Uterus (tissue), 4 donors: Measurements from ENCODE around the gene TRIM46. TPM values are rescaled to one million over a fixed set of nuclear protein-coding genes. Genes with fewer than 3 reads are reported as not detected.

Experiments
- DNase-seq, 2 donors: peaks; one replicate each; pipeline ENCODE4 v3.0.0-alpha.2; 2019 to 2020
- H3K27ac ChIP-seq, 2 donors: fragments of 200-600 bp; sonication (generic); 1 replicate in 1 of 2; 2 replicates in 1 of 2; pipeline ENCODE4 v1.5.1; 2016 to 2018
- H3K27me3 ChIP-seq, 2 donors: fragments of 200-600 bp; sonication (generic); one replicate each; pipeline ENCODE4 v1.5.1; 2018 to 2019; ENCODE audit warnings: control low read depth in 1 of 2
- H3K36me3 ChIP-seq, 2 donors: fragments of 200-600 bp; sonication (generic); one replicate each; pipeline ENCODE4 v1.5.1; 2019; ENCODE audit warnings: control low read depth in 1 of 2
- H3K4me1 ChIP-seq, 2 donors: fragments of 200-600 bp; sonication (generic); one replicate each; pipeline ENCODE4 v1.5.1; 2018 to 2019; ENCODE audit warnings: control low read depth in 1 of 2
- H3K4me3 ChIP-seq, 2 donors: fragments of 200-600 bp; sonication (generic); 1 replicate in 1 of 2; 2 replicates in 1 of 2; pipeline ENCODE4 v1.5.1; 2018 to 2019; ENCODE audit warnings: mild to moderate bottlenecking in 1 of 2
- H3K9me3 ChIP-seq, 2 donors: fragments of 200-600 bp; sonication (generic); one replicate each; pipeline ENCODE4 v1.5.1; 2019; ENCODE audit warnings: control low read depth in 1 of 2
- CTCF ChIP-seq, 4 experiments: fragments of 200-600 bp in 2 of 4; fragments of 450-650 bp in 2 of 4; sonication (generic) in 2 of 4; IDR thresholded peaks; one replicate each; pipeline ENCODE4 v1.5.1; 2016 to 2019; ENCODE audit warnings: antibody characterized with exemption in 4 of 4, mild to moderate bottlenecking in 2 of 4, moderate library complexity in 1 of 4
- POLR2A ChIP-seq, 2 donors: fragments of 450-650 bp; IDR thresholded peaks; one replicate each; pipeline ENCODE4 v1.6.1; 2016; ENCODE audit warnings: antibody characterized with exemption in 2 of 2, mild to moderate bottlenecking in 1 of 2, moderate library complexity in 1 of 2
- intact Hi-C: fragments of 100-400 bp; cut with DNase I; formaldehyde crosslinking; loops from one replicate; pipeline ENCODE4 v1.15.1; 2023; ENCODE audit warnings: low total_unique reads
- total RNA-seq, 4 donors: library from RNA; depleted of rRNA in 3 of 4; stranded (reverse); fragments of >200 nt in 3 of 4; gene quantifications; one replicate each; pipeline versions ENCODE4 v1.1.0 to v1.2.4, GENCODE V29; 2014 to 2023
- donor health status: DM: yes; HTN: yes; CAD: no.

The TRIM46 gene
- total RNA-seq, 4 donors from 2014 or later = 0.26 to 4.6 (median 2.5) TPM

GRCh38 chr1:155196103-155196892 is 22.6 kb downstream of the TRIM46 start:
- Histone ChIP-seq H3K4me1 (no peaks in the 10 kb centered on the region), H3K9me3 (no peaks in the 10 kb centered on the region), H3K27ac (peak overlapping the region in 1 of 2 donors; percentile 94), H3K36me3 (no peaks in the 10 kb centered on the region), H3K27me3 (no peaks in the 10 kb centered on the region), H3K4me3 (no peak overlapping the region)
- no peak for DNase-seq
- TF ChIP-seq CTCF (IDR thresholded peaks at IDR 0.05) (no peak), POLR2A (IDR thresholded peaks at IDR 0.05) (no peak)
- intact Hi-C loops = no loop called here

- no peak overlapping the region for H3K27ac ChIP-seq
- no peaks in the 10 kb centered on the region for H3K4me1 ChIP-seq
- no peaks in the 10 kb centered on the region for H3K27me3 ChIP-seq
- no peaks in the 10 kb centered on the region for H3K36me3 ChIP-seq
- H3K9me3 ChIP-seq = no peaks in the 10 kb centered on the region
- intact Hi-C loops = no loop called here
- TF ChIP-seq CTCF (IDR thresholded peaks at IDR 0.05) (no peak), POLR2A (IDR thresholded peaks at IDR 0.05) (peak in 1 of 2 donors; percentile 4)
- no peak for DNase-seq
- H3K4me3 ChIP-seq = no peak overlapping the region
These were observed 23.4 kb downstream of the TRIM46 start for GRCh38 chr1:155196893-155197638.

- Histone ChIP-seq H3K4me3 (no peak overlapping the region), H3K36me3 (no peaks in the 10 kb centered on the region), H3K27ac (no peak overlapping the region)
These were observed 24.4 kb downstream of the TRIM46 start for GRCh38 chr1:155197901-155198546.

GRCh38 chr1:155198547-155198906 is 24.9 kb downstream of the TRIM46 start:
- no peak overlapping the region for H3K4me3 ChIP-seq
- no peaks in the 10 kb centered on the region for H3K36me3 ChIP-seq
- intact Hi-C loops = no loop called here
- no peaks in the 10 kb centered on the region for H3K27me3 ChIP-seq
- no peak overlapping the region for H3K27ac ChIP-seq
- TF ChIP-seq POLR2A (IDR thresholded peaks at IDR 0.05) = no peak
- TF ChIP-seq CTCF (IDR thresholded peaks at IDR 0.05) = no peak
- DNase-seq = no peak
- no peaks in the 10 kb centered on the region for H3K4me1 ChIP-seq
- no peaks in the 10 kb centered on the region for H3K9me3 ChIP-seq

More at GRCh38 chr1:155197901-155198546, 24.4 kb downstream of the TRIM46 start:
- Histone ChIP-seq H3K4me1 (no peaks in the 10 kb centered on the region), H3K27me3 (no peaks in the 10 kb centered on the region), H3K9me3 (no peaks in the 10 kb centered on the region)
- no peak for TF ChIP-seq POLR2A (IDR thresholded peaks at IDR 0.05)
- DNase-seq = no peak
- intact Hi-C loops = no loop called here

- H3K9me3 ChIP-seq = no peaks in the 10 kb centered on the region
- no peak overlapping the region for H3K4me3 ChIP-seq
- no peaks in the 10 kb centered on the region for H3K36me3 ChIP-seq
- TF ChIP-seq POLR2A (IDR thresholded peaks at IDR 0.05) = no peak
- no peak for TF ChIP-seq CTCF (IDR thresholded peaks at IDR 0.05)
- no peaks in the 10 kb centered on the region for H3K27me3 ChIP-seq
- H3K4me1 ChIP-seq = no peaks in the 10 kb centered on the region
- no peak overlapping the region for H3K27ac ChIP-seq
- intact Hi-C loops = no loop called here
- DNase-seq = no peak
These were observed 26.1 kb downstream of the TRIM46 start for GRCh38 chr1:155199792-155200191.
